T-helper 9 cell (primary cell): ENCODE data around the gene DIAPH3.

Experiments
- DNase-seq: peaks from one replicate; pipeline ENCODE4 v3.0.0-alpha.2; 2020

The DIAPH3 gene

DNA sequence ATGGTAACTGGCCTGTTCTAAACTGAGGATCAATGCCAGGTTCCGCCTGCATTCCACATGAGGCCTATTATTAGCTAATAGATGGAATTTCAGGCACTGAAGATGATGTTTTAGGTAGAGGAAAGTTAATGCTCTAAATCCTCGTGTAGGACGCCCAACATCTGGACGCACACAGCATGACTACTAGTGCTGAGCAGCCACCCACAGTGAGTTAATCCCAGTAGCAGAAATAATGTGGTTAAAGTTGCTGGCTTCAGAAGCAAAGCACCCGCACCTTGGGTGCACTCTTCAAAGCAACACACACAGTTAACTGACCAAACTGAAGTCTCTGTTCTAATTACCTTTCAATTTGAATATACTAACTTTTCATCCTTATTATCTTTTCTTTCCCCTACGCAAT is 150.6 kb downstream of the DIAPH3 start:
- DNase-seq = no peak

DNA sequence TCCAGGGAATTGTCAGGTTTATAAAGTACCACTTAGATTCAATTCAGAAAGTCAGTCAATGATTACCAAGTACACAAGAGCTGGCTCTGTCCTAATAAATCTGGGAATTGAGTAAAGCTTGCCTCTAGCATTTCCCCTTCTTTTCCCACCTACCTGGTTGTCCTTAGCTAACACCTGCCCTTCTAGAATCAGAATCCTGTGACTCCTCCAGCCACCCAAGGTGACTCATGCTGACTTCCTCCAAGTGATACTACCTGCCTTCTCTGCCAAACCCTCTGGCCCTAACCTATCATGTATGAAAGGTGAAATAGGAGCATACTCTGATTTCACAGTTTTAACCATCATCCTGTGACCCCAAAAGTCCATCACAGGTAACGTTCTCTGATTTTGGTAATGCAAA is 151.2 kb downstream of the DIAPH3 start:
- no peak for DNase-seq

DNA sequence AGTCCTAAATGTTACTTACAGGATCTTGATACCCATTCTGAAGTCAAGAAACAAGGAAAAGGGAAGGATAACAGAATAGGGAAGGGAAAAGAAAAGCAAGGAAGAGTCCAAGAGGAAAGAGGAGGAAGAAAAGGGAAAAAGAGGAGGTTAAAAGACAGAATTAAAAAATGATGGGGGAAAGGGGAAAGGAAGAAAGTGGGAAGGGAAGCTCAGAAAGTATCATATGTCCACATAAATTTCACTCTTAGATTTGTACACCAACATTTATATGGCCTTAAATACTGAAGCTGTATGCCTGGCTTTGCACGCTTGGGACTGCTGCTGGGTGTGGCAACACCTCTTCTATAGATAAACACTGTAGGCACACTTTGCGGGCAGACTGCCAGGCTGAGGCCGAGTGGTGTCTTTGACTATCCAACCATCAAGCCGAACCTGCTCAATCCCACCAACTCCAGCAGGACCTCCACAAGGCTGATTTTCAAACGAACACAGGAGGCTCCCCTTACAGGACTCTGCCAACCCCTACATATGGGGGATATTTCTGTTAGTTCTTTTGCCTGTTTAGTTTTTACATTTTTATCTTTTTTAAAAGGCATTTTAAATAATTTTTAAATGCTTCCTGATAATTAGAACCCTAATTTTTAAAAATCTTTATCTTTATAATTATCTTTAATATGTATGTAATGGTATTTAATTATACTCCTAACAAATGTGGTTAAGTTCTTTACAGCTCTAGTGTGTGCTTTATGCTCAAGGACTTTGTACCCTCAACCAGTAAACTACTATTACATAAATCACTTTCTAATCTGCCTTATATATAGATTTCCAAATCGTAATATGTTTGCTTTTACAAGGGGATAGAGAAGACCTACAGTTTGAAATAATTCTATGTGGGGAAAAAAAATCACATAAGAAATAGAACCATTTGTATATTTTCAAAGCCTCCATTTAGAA is 154.2 kb downstream of the DIAPH3 start:
- no peak for DNase-seq

DNA sequence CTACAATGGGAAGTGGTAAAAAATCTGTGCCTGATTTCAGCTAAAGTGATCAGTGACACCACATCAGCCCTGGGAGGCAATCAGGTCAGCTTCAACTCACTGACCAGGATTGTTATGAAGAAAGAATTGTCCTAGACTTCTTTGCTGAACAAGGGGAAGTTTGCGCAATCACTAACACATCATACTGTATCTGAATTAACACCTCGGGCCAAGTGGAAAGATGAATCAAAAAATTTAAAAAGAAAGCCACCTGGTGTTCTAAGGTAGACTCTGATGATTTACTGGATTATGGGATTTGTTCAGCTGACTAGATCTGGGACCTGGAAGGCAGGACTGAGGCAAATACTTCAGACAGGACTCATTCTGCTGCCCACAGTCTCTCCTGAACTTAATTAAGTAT is 161.8 kb downstream of the DIAPH3 start:
- DNase-seq = no peak

DNA sequence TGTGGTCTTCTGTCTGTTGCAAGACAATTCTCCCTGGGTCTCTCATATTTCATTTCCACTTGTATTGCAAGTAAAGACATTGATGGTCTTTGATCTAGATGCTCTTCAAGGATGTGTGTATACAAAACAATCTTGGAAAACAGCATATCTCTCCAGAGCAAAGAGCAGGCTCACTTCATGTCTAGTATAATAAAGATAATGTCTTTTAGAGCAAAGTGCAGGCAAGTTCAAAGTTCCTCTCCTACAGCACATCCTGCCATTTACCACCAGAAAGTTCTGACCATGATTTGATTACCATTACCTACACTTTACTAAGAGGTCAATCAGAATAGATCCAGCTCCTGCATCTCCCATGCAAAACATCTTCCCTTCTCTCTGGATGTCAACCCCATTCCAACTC is 162.8 kb downstream of the DIAPH3 start:
- no peak for DNase-seq

DNA sequence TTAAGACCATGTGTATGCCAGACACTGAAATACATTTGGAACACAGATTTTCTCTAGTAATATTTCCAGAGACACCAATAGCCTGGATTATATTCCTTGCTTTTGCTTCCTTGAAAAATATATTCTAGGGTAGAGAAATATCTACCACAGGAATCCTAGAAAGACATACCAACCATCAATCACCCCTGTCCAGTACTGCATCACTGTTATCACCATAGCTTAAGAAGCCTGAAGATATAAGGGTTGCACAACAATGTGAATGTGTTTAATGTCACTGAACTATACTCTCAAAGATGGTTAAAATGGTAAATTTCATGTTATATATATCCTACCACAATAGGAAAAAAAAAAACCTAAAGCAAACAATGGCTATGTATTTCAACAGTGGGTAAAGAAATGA is 163.6 kb downstream of the DIAPH3 start:
- no peak for DNase-seq

DNA sequence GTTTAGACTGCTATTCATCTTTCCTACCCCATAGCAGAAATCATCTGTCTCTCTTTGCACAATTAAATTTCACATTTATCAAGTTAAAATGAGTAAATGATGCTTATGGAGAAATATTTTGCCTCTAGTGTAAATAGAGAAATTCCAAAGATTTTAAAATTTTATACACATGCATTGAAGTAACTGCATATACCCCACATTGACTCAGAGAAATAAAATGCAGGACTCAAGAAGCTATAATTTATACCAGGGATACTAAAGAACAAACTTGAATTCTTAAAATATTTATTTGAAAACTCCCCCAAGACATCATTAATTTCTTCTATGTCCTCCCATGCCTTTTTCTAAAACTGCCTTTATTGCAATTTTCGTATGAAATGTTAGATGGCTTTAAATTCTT is 165.8 kb downstream of the DIAPH3 start:
- DNase-seq = no peak

DNA sequence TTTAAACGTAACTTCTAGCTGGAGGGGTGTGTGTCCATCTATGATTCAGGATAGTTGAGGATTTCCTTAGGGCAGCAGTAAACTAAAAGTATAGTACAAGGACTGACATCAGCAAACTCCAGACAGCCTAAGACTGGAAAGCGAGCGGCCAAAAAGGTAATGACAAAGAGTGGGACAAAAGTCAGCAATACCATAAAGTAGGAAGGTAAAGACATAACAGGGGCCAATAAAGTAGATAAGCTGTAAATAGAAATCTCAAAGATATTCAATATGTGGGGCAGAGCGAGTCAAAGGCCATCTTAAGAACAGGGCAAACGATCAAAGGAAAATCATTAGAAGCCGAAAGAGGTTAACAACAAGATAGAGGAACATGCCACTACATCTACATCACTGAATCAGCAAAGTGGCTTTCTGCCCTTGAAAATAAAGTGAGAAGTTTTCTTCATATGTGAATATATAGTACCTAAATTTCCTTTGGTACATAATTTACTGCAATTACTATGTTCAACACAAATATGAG is 167.2 kb downstream of the DIAPH3 start:
- DNase-seq = no peak

DNA sequence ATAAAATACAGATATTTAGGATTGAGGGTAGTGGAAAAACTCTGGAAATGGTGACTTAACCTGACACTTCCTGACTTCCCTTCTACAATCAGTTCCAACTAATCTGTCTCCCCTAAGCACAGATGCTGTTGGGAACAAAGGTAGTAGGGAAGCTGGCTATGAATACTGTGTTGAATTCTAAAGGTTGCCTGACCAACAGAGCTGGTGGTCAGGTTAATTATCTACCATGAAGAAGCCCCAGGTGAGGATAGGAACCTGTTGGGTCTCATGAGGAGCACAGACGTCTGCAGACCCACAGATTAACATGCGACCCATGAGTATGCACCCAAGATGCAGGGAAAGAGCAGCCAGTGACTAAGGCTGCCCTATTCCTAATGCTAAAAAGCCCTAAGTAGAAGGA is 172.3 kb downstream of the DIAPH3 start:
- DNase-seq = no peak

DNA sequence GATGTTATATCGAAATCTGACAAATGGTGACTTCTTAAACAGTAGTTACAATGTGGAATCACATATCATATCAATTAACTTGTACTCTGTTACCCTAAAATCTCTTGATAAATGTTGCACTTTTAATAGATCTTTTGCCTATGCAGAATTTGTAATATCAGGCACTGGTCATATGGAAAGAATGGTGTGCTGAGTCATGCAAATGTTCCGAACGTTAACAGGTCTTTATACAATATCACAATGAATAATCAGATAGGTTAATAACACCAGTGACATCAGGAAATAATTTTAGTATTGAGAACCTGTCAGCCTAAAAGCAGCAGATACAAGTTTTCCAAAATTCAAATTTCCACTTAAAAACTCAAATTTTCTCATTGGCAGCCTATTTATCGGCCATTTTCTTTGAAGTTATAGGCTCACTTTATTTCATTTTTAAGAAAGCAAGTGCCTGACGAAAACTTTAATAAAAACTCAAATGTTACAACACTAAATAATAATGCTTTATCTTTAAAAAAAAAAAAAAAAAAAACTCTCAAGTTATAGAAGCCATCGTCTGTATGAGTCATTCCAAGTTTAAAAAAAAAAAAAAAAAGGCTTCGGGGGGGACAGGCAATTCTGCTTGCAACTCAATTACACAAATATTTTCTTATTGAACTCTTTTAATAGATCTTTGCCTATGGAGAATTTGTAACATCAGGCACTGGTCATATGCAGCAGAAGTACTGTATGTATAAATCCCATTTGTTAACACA is 180.9 kb downstream of the DIAPH3 start:
- DNase-seq = no peak

DNA sequence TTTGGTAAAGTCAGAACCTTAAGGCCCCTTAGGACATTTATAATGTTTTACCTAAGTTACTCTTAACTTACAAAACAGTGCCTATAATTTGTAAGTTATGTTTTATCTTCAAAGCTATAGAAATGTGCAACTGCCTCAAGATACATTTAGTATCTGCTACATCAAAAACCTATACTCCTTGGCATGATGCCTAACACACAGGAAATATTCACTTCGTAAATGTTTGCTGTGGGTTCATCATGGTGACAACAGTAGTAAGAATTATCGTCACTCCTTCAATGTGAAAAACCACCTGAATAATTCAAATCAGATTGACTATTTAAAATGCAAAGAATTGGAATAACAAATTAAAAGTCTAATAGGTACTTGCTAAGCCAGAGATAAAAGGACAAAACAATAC is 184.1 kb downstream of the DIAPH3 start:
- DNase-seq = no peak

DNA sequence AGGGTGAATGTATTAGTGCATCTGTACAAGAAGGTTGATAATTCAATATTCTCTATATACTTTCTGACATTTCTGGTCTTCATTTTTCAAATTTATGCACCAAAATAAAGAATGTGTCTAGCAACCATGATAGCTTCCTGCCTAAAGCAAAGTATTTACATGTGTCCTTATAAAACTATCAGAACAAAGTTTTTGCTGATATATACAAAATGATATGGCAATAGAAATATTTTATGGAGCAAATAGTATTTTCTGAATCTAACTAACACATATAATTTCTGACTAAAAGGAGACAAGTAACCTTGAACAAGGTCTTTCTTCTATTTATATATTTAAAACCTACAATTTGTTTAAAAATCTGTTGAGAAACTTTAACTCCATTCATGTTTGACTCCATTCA is 184.9 kb downstream of the DIAPH3 start:
- DNase-seq = no peak

DNA sequence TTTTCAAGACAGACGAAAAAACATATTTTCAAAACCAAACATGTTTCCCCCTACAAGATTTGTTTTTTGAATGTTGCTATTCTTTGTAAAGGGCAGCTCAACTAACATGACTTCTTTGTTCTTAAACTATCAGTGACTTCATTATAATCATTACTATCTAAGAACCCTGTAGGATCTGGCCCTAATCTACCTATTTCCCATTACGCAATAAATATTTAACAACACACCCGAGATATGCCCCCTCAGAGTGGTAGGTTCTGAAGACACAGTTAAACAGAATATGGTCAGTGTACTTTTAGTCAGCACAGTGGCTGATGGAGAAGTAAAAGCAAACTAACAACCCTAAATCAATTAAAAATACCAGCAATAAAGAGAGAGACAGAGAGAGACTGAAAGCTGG is 186.9 kb downstream of the DIAPH3 start:
- no peak for DNase-seq

DNA sequence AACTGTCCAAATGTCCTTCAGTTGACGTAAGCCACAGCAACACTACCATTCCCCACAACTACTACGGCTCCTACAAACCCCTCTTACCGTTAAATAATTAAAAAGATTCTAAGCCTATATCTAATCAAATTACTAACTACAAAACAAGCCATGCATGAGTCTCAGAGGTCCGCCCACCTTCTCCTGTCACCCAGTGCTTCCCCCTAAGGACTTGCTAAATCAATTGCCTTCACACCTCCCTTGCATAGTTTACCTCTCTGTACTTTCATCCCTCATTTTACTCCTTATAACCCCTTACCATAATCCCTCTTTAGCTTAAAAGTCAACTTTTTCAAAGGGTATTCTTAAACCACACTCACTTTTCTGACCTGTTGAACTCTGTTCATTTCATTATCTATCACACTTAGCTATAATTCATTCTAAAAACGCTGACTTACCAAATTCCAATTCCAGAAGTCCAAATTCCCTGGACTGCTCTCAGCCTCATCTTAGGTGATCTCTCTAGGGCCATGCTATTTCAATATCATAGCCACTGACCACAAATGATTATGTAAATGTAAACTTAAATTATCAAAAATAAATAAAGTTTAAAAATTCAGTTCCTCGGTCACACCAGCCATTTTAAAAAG is 187.8 kb downstream of the DIAPH3 start:
- DNase-seq = no peak

DNA sequence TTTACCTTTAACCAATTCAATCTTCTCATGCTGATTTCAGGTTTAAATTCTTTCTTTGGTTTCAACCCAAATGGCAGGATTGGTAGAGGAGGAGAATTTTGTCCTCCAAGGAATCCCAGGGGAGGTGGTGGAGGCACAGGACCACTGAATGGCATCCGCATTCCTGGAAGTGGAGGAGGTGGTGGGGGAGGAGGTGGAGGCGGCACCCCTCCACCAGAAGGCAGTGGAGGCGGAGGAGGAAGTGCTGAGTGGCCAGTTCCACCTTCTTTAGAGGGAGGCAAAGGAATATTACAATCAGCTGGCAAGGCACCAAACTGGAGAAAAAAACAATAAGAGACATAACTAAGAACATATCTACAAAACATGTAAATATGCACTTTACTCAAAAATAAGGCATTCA is 192.9 kb downstream of the DIAPH3 start:
- no peak for DNase-seq

DNA sequence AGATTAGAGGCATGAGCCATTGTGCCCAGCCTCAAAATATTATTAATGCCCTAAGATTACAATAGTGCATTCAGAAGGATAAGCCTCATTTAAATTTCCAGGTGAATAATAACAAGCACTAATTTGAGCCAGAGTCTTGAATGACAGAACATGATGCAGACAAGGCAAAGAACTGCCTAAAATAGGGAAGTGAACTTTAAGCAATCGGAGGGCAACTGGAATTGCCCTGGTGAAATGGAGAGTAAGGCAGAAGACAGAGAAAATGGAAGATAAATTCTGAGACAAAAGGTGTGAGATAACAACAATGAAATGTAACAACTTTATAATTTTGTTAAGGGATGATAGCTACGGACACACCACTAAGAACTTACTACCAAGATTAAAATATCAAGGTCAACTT is 199.9 kb downstream of the DIAPH3 start:
- no peak for DNase-seq

DNA sequence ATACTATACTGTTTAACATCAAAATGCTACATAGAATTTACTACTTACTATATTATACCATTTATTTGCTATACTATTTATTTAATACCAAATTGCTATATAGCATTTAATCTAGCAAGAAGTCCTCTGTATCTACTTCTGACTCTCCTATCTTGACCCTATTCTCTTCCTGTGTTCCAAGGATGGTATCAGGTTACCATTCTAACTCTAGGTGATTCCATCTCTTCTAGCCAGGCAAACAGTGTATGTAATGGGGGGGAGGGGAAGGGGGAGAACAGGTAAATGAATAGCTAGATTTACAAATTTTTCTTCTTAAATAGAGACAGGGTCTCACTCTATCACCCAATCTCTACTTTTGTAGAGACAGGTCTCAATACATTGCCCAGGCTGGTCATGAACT is 200.3 kb downstream of the DIAPH3 start:
- no peak for DNase-seq

DNA sequence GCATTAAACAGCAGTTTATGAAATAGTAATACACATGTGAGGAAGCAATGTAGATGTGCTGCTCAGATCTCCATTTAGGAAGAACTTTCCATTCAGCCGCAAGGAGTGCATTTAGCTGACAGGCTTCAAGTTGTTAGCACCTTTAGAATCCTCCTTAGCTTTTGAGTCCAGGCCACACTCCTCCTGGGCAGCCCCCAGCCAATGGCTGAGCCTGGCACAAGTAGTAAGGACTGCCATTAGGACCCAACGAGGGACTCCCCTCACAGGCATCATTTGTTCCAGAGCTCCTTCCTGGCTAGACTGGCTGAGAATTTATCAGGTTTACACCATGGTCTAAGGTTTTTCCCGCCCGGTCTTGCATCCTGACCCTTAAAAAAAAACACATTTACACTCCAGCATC is 201.4 kb downstream of the DIAPH3 start:
- DNase-seq = no peak

DNA sequence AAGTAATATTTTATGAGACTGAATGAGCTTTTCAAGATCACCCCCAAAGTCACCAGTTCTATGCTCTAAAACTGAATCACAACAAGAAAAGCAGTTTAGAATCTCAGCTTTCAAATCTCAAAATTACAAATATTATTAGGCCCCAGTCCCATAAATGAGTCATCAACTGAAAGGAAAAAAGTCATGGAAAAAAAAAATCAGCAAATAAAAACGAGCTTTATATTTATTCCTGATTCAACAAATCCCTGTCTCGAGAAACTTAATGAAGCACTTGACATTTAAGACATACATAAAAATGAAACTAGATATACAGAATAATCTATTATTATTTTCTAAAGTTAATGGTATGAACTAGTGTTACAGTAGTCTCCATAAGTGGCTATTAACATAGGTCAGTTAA is 203.0 kb downstream of the DIAPH3 start:
- no peak for DNase-seq

DNA sequence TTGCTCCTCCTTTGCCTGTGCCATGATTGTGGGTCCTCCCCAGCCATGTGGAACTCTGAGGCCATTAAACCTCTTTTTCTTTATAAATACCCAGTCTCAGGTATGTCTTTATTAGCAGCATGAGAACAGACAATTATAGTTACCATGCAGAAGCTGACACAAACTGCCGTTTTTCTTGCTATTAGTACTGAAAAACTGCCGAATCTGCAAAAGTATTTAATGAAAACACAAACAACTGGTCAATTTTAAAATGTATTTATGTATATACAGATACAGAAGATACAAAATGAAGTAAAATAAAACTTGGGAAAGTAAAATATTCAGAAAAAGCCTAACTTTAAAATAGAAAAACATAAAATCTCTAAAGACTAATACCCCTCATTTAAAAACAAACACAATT is 206.3 kb downstream of the DIAPH3 start:
- DNase-seq = no peak

DNA sequence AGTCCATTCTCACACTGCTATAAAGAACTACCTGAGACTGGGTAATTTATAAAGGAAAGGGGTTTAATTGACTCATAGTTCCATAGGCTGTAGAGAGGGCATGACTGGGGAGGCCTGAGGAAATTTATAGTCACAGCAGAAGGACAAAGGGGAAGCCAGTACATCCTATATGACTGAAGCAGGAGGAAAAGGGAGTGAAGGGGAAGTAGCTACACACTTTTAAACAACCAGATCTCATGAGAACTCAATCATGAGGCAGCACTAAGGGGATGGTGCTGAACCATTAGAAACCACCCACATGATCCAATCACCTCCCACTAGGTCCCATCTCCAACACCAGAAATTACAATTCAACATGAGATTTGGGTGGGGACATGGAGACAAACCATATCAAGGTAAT is 209.1 kb downstream of the DIAPH3 start:
- DNase-seq = no peak

DNA sequence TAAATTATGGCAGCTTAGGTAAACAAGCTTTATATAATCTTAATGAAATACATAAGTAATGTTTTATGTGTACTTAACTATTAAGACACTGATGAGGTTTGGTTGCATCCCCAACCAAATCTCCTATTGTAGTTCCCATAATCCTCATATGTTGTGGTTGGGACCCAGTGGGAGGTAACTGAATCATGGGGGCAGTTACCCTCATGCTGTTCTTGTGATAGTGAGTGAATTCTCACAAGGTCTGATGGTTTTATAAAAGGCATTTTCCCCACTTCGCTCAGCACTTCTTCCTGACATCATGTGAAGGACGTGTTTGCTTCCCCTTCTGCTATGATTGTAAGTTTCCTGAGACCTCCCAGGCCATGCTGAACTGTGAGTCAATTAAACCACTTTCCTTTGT is 212.7 kb downstream of the DIAPH3 start:
- DNase-seq = no peak

DNA sequence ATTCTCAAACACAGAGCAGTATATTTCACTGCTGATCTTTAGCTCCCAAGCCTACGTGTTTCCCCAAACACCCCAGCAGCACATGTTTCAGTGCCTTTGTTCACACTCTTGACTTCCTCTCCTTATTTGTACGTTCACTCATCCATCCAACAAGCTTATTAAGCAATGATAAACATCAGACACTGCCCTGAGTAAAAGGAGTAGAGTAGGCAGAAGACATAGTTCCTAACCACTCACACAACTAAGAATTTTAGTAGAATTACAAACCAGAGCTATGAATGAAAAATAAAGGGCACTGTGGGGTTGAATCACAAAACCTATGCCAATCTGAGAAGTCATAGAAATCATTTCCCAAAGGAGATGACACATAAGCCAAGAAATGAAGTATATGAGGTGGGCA is 213.5 kb downstream of the DIAPH3 start:
- DNase-seq = no peak

DNA sequence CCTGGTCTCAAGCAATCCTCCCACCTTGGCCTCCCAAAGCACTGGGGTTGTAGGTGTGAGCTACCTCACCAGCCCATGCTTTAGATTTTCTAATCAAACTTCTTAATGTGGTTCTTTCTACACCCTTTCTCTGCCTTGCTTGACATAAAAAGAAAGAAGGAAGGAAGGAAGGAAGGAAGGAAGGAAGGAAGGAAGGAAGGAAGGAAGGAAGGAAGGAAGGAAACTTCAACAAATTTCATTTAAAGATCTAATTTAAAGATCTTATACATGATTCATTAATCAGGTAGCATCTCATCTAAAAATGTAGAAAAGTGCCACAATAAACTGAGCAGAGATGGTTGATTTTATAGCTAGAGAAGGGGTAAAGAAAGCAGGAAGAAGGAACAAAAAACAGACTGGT is 215.0 kb downstream of the DIAPH3 start:
- DNase-seq = no peak
